Measurements from ENCODE around the gene PXDC1. TPM values are rescaled to one million over a fixed set of nuclear protein-coding genes. Genes with fewer than 3 reads are reported as not detected.

PXDC1 gene
- total RNA-seq, 1 experiment from 2014 or later: 6.3 TPM

DNA sequence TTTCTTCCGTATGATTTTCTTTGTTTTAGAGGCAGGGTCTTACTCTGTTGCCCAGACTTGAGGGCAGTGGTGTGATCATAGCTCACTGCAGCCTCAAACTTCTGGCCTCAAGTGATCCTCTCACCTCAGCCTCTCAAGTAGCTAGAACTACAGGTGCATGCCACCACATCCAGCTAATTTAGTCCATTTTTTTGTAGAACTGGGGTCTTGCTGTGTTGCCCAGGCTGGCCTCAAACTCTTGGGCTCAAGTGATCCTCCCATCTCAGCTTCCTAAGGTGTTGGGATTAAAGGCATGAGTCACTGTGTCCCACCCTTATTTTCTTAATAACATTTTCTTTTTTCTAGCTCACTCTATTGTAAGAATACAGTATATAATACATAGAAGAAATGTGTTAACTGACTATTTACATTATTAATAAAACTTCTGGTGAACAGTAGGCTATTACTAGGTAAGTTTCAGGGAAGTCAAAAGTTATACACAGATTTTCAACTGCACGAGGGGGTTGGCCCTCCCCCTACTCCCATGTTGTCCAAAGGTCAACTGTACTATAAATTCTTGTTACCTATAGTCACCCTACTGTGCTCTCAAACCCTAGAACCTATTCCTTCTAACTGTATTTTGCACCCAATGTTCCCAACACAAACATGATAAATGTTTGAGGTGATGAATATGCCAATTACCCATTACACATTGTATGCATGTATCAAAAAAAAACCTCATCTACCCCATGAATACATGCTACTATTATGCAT, 56.3 kb downstream of the PXDC1 start:
- ChIA-PET POLR2A (no interaction called here), RAD21 (ENCODE audit: low non-redundant PET in 1 of 2, low total read pairs in 2 of 2, uncharacterized antibody in 2 of 2, unreplicated experiment in 2 of 2) (no interaction called here), CTCF (no interaction called here)
- H3K4me1 ChIP-seq (ENCODE audit: control insufficient read depth in 1 of 2, insufficient read depth in 2 of 2, low read length in 2 of 2): no peaks in the 10 kb centered on the region
- H3K36me3 ChIP-seq (ENCODE audit: control insufficient read depth in 1 of 2, insufficient read depth in 2 of 2, low read length in 2 of 2): no peaks in the 10 kb centered on the region
- H3K9ac ChIP-seq (ENCODE audit: low read length): no peak overlapping the region
- H3K27me3 ChIP-seq (ENCODE audit: insufficient read depth, low read length): no peaks in the 10 kb centered on the region
- H3K9me2 ChIP-seq (ENCODE audit: insufficient read depth): no peaks in the 10 kb centered on the region
- intact Hi-C loops (cut with micrococcal nuclease): no loop called here
- no peak overlapping the region for H2AFZ ChIP-seq (ENCODE audit: low read depth, low read length, poor library complexity, severe bottlenecking)
- no peaks in the 10 kb centered on the region for H3K79me2 ChIP-seq (ENCODE audit: insufficient read depth, low read length)
- no peaks in the 10 kb centered on the region for H4K20me1 ChIP-seq (ENCODE audit: insufficient read depth)
- H3K4me3 ChIP-seq (replicated peaks in 1 of 2; ENCODE audit: low read depth in 1 of 2, low read length in 2 of 2): no peak overlapping the region
- H3K4me2 ChIP-seq (ENCODE audit: low read length): no peak overlapping the region
- TF ChIP-seq, protein P1, sequence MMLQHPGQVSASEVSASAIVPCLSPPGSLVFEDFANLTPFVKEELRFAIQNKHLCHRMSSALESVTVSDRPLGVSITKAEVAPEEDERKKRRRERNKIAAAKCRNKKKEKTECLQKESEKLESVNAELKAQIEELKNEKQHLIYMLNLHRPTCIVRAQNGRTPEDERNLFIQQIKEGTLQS (IDR thresholded peaks at IDR 0.05): no peak
- TF ChIP-seq, protein P2, sequence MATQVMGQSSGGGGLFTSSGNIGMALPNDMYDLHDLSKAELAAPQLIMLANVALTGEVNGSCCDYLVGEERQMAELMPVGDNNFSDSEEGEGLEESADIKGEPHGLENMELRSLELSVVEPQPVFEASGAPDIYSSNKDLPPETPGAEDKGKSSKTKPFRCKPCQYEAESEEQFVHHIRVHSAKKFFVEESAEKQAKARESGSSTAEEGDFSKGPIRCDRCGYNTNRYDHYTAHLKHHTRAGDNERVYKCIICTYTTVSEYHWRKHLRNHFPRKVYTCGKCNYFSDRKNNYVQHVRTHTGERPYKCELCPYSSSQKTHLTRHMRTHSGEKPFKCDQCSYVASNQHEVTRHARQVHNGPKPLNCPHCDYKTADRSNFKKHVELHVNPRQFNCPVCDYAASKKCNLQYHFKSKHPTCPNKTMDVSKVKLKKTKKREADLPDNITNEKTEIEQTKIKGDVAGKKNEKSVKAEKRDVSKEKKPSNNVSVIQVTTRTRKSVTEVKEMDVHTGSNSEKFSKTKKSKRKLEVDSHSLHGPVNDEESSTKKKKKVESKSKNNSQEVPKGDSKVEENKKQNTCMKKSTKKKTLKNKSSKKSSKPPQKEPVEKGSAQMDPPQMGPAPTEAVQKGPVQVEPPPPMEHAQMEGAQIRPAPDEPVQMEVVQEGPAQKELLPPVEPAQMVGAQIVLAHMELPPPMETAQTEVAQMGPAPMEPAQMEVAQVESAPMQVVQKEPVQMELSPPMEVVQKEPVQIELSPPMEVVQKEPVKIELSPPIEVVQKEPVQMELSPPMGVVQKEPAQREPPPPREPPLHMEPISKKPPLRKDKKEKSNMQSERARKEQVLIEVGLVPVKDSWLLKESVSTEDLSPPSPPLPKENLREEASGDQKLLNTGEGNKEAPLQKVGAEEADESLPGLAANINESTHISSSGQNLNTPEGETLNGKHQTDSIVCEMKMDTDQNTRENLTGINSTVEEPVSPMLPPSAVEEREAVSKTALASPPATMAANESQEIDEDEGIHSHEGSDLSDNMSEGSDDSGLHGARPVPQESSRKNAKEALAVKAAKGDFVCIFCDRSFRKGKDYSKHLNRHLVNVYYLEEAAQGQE (IDR thresholded peaks at IDR 0.05; ENCODE audit: low read depth): no peak
- TF ChIP-seq FOSL1 (IDR thresholded peaks at IDR 0.05; ENCODE audit: low read depth): no peak
- no peaks in the 10 kb centered on the region for H3K9me3 ChIP-seq (ENCODE audit: control insufficient read depth in 1 of 2, insufficient read depth in 1 of 2, low read depth in 1 of 2, low read length in 2 of 2)
- H3K27ac ChIP-seq (ENCODE audit: low read depth, low read length): no peak overlapping the region
- ATAC-seq: no peak
- no peak for DNase-seq (ENCODE audit: low read depth, low spot score)
- BruUV-seq (replicated peaks): no TSS peak

DNA sequence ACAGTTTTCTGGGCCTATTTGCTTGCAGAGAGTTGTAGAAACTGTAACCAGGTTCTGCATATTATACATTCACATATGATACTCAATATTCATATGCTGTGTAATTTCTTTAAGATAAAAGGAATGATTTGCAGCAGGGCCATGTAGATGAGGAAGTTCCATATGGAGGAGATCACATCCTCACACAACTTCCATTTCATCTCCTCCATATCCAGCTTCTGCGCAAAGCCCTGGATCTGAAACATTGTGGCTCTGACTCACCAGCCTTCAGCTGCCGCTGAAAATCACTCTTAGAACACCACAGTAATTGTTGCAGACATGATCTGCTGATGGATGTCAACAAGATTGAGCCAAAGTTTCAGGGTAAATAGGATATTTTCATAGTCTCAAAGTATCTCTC, 57.7 kb downstream of the PXDC1 start:
- ChIA-PET POLR2A (no interaction called here), RAD21 (ENCODE audit: low non-redundant PET in 1 of 2, low total read pairs in 2 of 2, uncharacterized antibody in 2 of 2, unreplicated experiment in 2 of 2) (no interaction called here), CTCF (no interaction called here)
- no peaks in the 10 kb centered on the region for H3K79me2 ChIP-seq (ENCODE audit: insufficient read depth, low read length)
- no peak overlapping the region for H3K4me2 ChIP-seq (ENCODE audit: low read length)
- no peak for DNase-seq (ENCODE audit: low read depth, low spot score)
- no TSS peak for BruUV-seq (replicated peaks)
- H3K9me2 ChIP-seq (ENCODE audit: insufficient read depth): no peaks in the 10 kb centered on the region
- no peak overlapping the region for H3K27ac ChIP-seq (ENCODE audit: low read depth, low read length)
- H3K9ac ChIP-seq (ENCODE audit: low read length): no peak overlapping the region
- H3K4me3 ChIP-seq (replicated peaks in 1 of 2; ENCODE audit: low read depth in 1 of 2, low read length in 2 of 2): no peak overlapping the region
- H4K20me1 ChIP-seq (ENCODE audit: insufficient read depth): no peaks in the 10 kb centered on the region
- H2AFZ ChIP-seq (ENCODE audit: low read depth, low read length, poor library complexity, severe bottlenecking): no peak overlapping the region
- intact Hi-C loops (cut with micrococcal nuclease): no loop called here
- no peak for ATAC-seq
- H3K9me3 ChIP-seq (ENCODE audit: control insufficient read depth in 1 of 2, insufficient read depth in 1 of 2, low read depth in 1 of 2, low read length in 2 of 2): no peaks in the 10 kb centered on the region
- no peaks in the 10 kb centered on the region for H3K36me3 ChIP-seq (ENCODE audit: control insufficient read depth in 1 of 2, insufficient read depth in 2 of 2, low read length in 2 of 2)
- no peaks in the 10 kb centered on the region for H3K27me3 ChIP-seq (ENCODE audit: insufficient read depth, low read length)
- no peaks in the 10 kb centered on the region for H3K4me1 ChIP-seq (ENCODE audit: control insufficient read depth in 1 of 2, insufficient read depth in 2 of 2, low read length in 2 of 2)
- TF ChIP-seq CEBPB (IDR thresholded peaks at IDR 0.05; ENCODE audit: low read depth) (no peak), ELF1 (IDR thresholded peaks at IDR 0.05; ENCODE audit: borderline replicate concordance, low read depth) (no peak), YY1 (IDR thresholded peaks at IDR 0.05; ENCODE audit: extremely low read depth, insufficient replicate concordance, low read depth, low read length) (no peak), SIN3A (IDR thresholded peaks at IDR 0.05; ENCODE audit: low read depth) (no peak), JUND (IDR thresholded peaks at IDR 0.05) (no peak)
- TF ChIP-seq, protein P2 (IDR thresholded peaks at IDR 0.05; ENCODE audit: low read depth): no peak
- TF ChIP-seq, protein P3, sequence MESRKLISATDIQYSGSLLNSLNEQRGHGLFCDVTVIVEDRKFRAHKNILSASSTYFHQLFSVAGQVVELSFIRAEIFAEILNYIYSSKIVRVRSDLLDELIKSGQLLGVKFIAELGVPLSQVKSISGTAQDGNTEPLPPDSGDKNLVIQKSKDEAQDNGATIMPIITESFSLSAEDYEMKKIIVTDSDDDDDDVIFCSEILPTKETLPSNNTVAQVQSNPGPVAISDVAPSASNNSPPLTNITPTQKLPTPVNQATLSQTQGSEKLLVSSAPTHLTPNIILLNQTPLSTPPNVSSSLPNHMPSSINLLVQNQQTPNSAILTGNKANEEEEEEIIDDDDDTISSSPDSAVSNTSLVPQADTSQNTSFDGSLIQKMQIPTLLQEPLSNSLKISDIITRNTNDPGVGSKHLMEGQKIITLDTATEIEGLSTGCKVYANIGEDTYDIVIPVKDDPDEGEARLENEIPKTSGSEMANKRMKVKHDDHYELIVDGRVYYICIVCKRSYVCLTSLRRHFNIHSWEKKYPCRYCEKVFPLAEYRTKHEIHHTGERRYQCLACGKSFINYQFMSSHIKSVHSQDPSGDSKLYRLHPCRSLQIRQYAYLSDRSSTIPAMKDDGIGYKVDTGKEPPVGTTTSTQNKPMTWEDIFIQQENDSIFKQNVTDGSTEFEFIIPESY (IDR thresholded peaks at IDR 0.05; ENCODE audit: extremely low read depth, insufficient replicate concordance, low read length): no peak
